Measurements from ENCODE around the gene ZDHHC24.

GRCh38 chr11:66498506-66498905 is 47.3 kb downstream of the ZDHHC24 start:
- TF ChIP-seq GATA2 (IDR thresholded peaks at IDR 0.05; ENCODE audit: low read depth, low read length): no peak
- no peak for TF ChIP-seq GATA3 (IDR thresholded peaks at IDR 0.05; ENCODE audit: low read depth, low read length)
